Measurements from ENCODE around the gene SART3.
A peak's percentile ranks its signal among the peaks of the same experiment; 100 is the strongest.

The SART3 gene

GRCh38 chr12:108531929-108532848 lies 28.8 kb downstream of the SART3 start:
- DNase-seq: peak in 1 of 10 donors; percentile 59
- intact Hi-C loops (cut with DNase I): no loop called here

GRCh38 chr12:108530161-108530560 lies 30.8 kb downstream of the SART3 start:
- intact Hi-C loops (cut with DNase I): no loop called here

DNA sequence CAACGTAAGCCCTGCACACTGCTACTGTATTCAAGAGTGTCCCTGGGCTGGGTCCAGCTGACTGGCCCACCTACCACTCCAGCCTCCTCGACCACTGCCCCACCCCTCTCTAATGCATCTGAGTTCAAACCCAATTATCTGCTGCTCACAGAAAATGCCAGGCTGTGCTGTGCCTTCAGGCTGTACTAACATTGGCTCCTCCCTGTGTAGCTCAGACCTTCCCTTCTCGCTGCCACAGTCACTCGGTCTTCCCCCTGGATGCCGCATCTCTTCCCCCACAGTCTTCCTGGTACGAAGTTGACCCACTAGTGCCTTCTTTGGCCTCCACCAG lies 33.8 kb downstream of the SART3 start:
- peak in 1 of 10 donors; percentile 64 for DNase-seq
- intact Hi-C loops (cut with DNase I): no loop called here

More at GRCh38 chr12:108530161-108530560, 30.8 kb downstream of the SART3 start:
- peak in 1 of 10 donors; percentile 9 for DNase-seq

DNA sequence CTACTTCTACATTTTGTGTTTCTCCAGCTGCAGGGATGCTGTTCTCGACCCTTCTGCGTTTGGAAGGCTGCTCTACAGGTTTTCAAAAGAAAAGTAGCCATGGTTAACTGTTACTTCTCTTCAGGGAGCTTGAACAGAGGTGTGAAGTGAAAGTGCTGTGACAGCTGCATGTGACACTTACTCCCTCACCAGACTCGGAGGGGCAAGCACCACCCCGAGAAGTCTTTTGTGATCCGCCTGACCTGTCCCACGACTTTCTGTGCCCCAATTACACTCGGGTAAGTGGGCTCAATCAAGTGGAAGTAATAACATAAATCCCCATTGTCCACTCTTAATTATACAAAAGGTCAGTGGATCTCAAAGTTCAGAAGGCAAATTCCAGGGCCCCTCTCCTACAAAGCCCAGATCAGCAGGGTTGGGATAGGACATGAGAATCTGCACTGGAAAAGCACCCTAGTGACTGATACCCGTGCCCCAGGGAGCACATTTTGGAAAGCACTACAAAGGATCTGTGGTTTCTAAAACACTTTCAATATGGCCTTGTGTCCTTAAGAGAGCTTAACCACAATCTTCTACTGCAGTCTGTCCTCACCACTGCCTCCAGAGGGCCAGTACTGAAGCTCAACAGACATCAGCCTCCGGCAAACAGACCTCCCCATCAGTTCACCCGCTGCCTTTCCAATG lies 34.3 kb downstream of the SART3 start:
- DNase-seq: no peak
- intact Hi-C loops (cut with DNase I): no loop called here

DNA sequence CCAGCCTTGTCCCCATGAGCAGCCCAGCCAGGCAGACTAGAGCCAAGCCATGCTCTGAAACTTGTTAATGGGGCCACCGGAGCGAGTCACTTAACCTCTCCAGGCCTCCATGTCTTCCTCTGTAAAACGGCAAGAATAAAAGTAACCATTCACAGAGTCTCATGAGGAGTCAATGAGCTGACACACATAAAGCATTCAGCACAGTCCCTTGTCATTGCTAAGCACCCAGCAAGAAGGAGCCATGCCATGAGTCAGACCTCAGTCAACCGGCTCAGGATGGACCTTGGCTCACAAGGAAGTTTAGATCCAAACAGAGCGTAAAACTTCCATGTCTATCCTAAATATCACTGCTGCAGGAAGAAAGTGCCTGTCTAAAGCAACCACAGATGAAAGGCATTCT lies 35.3 kb downstream of the SART3 start:
- intact Hi-C loops (cut with DNase I): no loop called here
- DNase-seq: no peak

GRCh38 chr12:108523365-108523764 lies 37.6 kb downstream of the SART3 start:
- DNase-seq: peak in 2 of 10 donors; percentile 39 to 87
- intact Hi-C loops (cut with DNase I): no loop called here

DNA sequence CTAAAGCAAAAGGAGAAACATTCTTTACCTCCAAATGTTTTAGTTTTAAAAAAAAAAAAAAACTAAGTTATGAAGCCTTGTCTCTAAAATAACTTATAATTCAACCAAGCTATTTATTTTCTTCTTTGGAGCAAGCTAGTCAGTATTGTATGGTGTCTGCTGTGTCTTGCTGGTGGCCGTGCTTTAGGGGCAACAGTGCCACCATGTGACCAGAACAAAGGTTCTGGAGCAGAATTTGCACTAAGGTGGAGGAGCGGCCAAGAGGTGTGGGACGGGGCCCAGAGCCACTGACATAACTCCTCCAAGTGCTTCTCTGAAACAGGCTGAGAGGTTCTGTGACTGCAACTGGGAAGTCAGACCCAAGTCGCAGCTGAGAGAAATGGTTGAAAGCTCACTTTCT lies 41.4 kb downstream of the SART3 start:
- intact Hi-C loops (cut with DNase I): loop anchor here (5.0 to 10.0 kb wide), 3 partner anchors 43 to 835 kb away; partner anchors contain the start of genes ISCU, PWP1 and SART3
- DNase-seq: peak in 1 of 10 donors; percentile 68

- DNase-seq: peak in 1 of 10 donors; percentile 59
- intact Hi-C loops (cut with DNase I): loop anchor here (5.0 to 10.0 kb wide), 3 partner anchors 43 to 834 kb away; partner anchors contain the start of genes ISCU, PWP1 and SART3
Measured at GRCh38 chr12:108518716-108519496, 42.1 kb downstream of the SART3 start.

DNA sequence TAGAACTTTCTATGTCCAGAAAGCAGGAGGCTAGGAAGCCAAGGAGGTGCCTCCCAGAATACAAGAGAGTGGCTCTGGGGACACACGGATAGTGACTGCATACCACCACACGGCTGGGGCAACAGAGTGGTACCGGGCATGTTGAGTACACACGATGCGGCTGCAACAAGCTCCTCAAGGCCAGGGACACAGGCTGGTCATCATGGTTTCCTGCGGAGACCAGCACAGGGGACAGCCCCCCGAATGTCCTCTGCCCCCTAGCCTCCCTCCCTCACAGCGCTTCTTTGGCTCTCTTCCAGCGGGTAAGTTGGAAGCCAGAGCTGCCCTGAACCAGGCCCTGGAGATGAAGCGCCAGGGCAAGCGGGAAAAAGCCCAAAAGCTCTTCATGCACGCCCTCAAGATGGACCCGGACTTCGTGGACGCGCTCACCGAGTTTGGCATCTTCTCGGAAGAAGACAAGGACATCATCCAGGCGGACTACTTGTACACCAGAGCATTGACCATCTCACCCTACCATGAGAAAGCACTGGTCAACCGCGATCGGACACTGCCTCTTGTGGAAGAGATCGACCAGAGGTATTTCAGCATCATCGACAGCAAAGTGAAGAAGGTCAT lies 42.8 kb downstream of the SART3 start:
- peak in 1 of 10 donors; percentile 60 for DNase-seq
- intact Hi-C loops (cut with DNase I): loop anchor here (5.0 to 10.0 kb wide), 3 partner anchors 44 to 833 kb away; partner anchors contain the start of genes ISCU, PWP1 and SART3

- intact Hi-C loops (cut with DNase I): loop anchor here (5.0 to 10.0 kb wide), 3 partner anchors 45 to 833 kb away; partner anchors contain the start of genes ISCU, PWP1 and SART3
- DNase-seq: no peak
Measured at GRCh38 chr12:108517288-108518100, 43.5 kb downstream of the SART3 start.

GRCh38 chr12:108516511-108517275 lies 44.3 kb downstream of the SART3 start:
- intact Hi-C loops (cut with DNase I): loop anchor here (5.0 to 10.0 kb wide), 3 partner anchors 46 to 832 kb away; partner anchors contain the start of genes ISCU, PWP1 and SART3
- peak in 1 of 10 donors; percentile 61 for DNase-seq

GRCh38 chr12:108515916-108516315 lies 45.1 kb downstream of the SART3 start:
- intact Hi-C loops (cut with DNase I): loop anchor here (5.0 to 10.0 kb wide), 3 partner anchors 46 to 831 kb away; partner anchors contain the start of genes ISCU, PWP1 and SART3
- DNase-seq: peak in 1 of 10 donors; percentile 61

DNA sequence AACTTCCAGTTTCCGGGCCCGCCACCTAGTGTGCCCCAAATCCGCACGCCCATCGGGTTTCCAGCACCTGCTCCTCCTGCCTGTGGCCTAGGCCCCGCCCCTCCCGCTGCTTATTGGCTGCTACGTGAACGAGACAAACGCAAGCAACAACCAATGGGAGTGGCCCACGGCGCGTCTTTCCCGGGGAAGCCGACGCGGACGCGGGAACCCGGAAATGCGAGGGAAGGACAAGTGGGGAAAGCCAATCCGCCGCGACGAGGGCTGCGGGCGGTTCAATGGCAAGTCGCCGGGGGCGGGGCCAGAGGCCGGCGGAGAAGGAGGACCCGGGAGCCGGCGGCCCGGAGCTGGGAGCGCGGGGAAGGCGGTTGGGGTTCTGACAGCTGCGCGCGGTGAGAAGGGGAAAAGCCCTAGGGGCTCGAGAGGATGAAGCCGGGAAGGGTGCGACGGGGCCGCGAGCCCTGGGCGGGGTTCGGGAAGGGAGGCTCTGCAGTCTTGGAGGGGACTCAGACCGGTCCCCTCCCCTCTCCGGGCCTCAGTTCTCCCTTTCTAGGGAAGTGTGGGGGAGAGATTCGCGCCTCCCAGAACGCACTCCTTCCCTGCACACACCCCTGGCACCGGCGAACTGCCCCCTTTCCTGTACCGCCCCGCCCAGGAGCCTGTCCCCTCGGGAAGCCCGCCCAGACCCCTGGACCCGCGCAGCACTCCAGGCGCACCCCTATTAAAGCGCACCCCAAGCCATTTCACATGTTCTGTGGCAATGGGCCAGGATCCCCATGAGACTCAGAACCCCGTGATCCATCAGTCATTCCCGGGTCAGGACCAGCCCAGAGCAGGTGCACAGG lies 45.8 kb downstream of the SART3 start, which contains the start of gene FICD:
Gene FICD (plus strand): TSS at position 305 of the 842 bp plus-strand sequence. CDS start 1,696 bp downstream, outside the sequence.
- intact Hi-C loops (cut with DNase I): loop anchor here (5.0 to 10.0 kb wide), 4 partner anchors 47 to 830 kb away; partner anchors contain the start of genes ISCU, PWP1 and SART3
- DNase-seq: peak; percentile 100

DNA sequence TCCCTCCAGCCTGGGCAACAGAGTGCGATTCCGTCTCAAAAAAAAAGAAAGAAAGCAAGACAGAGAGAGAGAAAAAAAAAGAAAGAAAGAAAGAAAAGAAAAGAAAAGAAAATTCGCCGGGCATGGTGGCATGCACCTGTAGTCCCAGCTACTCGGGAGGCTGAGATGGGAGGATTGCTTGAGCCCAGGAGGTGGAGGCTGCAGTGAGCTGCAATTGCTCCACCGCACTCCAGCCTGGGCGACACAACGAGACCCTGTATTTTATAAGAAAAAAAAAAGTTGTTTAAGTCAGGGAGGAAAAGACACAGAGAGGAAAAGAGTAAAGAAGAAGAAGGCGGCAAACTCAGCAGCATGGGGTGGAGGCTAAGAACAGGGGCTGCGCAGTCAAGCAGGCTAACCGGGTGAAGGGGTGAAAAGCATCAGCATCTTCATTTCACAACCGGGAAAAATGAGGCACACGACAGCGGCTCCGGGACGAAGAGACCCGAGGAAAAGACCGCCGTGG lies 46.5 kb downstream of the SART3 start:
- DNase-seq: no peak
- intact Hi-C loops (cut with DNase I): loop anchor here (5.0 to 10.0 kb wide), 3 partner anchors 530 to 830 kb away; partner anchors contain the start of gene PWP1

DNA sequence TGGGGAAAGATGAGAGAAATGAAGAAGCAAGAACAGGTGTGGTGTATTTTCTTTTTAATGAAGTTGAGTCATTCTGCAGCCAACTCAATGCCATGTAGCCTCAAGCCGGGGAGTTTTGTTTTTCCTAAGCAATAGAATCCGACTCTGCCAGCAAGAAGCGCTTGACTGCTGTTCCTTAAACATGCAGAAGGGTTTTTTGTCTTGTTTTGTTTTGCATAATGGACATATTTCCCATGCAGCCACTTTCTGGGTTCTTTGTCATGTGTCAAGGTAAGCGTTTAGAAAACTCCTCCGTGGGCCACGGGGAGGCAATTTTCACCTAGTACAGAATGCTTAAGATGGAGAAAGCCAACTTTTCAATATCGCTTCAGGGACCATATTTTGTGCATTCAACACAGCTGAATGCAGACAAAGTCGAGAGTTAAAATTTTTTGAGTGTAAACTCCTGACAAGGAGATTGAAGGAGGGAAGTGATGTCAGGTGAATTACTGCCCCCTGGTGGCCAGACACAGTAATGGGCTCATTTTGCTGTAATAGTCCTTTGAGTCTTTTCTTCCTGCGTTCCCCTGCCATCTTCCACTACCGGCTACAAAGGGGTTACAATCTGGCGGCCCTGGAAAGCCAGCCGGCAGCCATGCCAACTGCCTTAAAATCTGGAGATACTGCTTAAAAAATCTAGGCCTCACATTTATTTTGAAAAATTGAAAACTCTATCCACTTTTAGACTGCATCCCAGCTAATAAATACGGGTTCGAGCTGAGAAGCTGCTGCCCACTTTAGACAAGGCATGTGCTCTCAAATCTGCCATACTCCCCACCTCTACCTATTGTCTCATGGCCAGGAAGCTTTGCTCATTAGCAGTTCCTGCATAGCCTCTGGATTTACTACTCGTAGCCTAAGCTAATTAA lies 49.1 kb downstream of the SART3 start:
- intact Hi-C loops (cut with DNase I): loop anchor here (5.0 to 10.0 kb wide), 3 partner anchors 527 to 827 kb away; partner anchors contain the start of gene PWP1
- peak; percentile 65 to 94 (median 83) for DNase-seq
